ENCODE data around the gene MAP1A.
"Not testable (repeated sequence)": the region's sequence is repeated elsewhere in the genome, so short reads cannot be mapped to it uniquely, and the experiment has no call there.

MAP1A gene

GRCh38 chr15:43566615-43567014, 49.2 kb downstream of the MAP1A start:
- H3K4me3 Mint-ChIP-seq, H3K27me3 Mint-ChIP-seq, DNase-seq, H3K9me3 Mint-ChIP-seq, H3K27ac Mint-ChIP-seq, H3K4me1 Mint-ChIP-seq, H3K36me3 Mint-ChIP-seq, CTCF ChIA-PET: not testable (repeated sequence)

GRCh38 chr15:43574607-43575006, 57.2 kb downstream of the MAP1A start:
- CTCF ChIA-PET: not testable (repeated sequence)

More at GRCh38 chr15:43574607-43575006, 57.2 kb downstream of the MAP1A start:
- H3K27me3 Mint-ChIP-seq, H3K4me3 Mint-ChIP-seq, DNase-seq, H3K27ac Mint-ChIP-seq, H3K9me3 Mint-ChIP-seq, H3K36me3 Mint-ChIP-seq, H3K4me1 Mint-ChIP-seq: not testable (repeated sequence)
